22Rv1 (cell line): ENCODE results near the gene TGFB1.

Experiments
- H3K27ac ChIP-seq: fragments of 450-650 bp; 2 replicates; pipeline ENCODE4 v1.5.1; 2017
- ZFX ChIP-seq: fragments of 450-650 bp; IDR thresholded peaks from 2 replicates; pipeline ENCODE4 v1.6.1; 2017; ENCODE audit warnings: antibody characterized with exemption, borderline replicate concordance
- TF ChIP-seq, protein P1 (sequence below): fragments of 450-650 bp; IDR thresholded peaks from 2 replicates; pipeline ENCODE4 v1.5.1; 2017; ENCODE audit warnings: mild to moderate bottlenecking

TGFB1 gene

DNA sequence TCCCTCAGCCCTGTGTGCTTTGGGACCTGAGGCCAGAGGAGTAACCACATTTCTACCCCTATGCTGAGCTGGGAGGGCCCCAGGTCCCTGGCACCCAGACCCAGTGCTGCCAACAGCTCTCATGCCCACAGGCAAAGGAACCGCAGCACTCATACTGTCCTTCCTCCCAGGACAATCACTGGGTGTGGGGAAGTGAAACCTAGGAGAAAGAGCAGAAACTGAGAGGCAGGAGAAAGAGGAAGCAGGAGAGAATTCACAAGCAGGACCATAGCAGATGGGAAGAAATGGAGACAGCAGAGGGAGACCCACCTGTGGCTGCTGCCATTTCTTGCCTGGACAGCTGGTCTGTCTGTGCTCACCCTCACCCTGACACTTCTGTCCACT, 24.9 kb downstream of the TGFB1 start:
- TF ChIP-seq ZFX, result no peak
- TF ChIP-seq, protein P1, sequence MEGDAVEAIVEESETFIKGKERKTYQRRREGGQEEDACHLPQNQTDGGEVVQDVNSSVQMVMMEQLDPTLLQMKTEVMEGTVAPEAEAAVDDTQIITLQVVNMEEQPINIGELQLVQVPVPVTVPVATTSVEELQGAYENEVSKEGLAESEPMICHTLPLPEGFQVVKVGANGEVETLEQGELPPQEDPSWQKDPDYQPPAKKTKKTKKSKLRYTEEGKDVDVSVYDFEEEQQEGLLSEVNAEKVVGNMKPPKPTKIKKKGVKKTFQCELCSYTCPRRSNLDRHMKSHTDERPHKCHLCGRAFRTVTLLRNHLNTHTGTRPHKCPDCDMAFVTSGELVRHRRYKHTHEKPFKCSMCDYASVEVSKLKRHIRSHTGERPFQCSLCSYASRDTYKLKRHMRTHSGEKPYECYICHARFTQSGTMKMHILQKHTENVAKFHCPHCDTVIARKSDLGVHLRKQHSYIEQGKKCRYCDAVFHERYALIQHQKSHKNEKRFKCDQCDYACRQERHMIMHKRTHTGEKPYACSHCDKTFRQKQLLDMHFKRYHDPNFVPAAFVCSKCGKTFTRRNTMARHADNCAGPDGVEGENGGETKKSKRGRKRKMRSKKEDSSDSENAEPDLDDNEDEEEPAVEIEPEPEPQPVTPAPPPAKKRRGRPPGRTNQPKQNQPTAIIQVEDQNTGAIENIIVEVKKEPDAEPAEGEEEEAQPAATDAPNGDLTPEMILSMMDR, result no peak

DNA sequence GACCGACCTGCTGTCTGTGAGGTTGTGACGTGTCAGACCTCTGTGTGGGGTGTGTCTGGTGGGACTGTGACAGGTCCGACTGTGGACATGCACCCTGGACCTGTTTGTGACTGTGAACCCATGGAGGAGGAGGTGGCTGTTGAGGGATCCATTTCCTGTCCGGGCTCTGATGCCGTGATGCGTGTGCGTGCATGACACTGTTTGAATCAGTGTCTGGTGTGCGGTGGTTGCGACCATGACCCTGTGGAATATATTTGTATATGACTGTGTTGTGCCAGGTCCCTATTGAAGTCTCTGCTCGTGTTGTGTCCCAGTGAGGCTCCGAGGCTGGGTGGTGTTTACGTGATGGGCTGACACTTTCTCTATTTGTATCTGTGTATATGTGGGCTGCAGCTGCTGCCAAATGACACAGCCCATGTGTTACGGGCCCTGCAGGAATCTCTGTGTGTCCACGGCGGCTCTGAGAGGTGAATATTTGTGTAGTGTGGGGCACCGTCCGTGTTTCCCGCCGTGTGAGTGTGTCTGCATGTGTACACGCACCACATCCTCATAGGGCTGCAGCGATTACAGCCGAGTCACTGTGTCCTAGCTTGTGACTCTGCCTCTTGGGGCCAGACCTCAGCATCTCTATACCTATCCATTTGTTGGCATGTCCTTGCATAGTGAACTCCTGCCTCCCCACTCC, 25.4 kb downstream of the TGFB1 start:
- TF ChIP-seq, protein P1, result no peak
- TF ChIP-seq ZFX, result no peak
- peak overlapping the region; percentile 37; the same call in 1 of the 2 replicates for H3K27ac ChIP-seq

More for the DNA sequence above, 24.9 kb downstream of the TGFB1 start:
- peak overlapping the region; percentile 37; the same call in 1 of the 2 replicates for H3K27ac ChIP-seq

DNA sequence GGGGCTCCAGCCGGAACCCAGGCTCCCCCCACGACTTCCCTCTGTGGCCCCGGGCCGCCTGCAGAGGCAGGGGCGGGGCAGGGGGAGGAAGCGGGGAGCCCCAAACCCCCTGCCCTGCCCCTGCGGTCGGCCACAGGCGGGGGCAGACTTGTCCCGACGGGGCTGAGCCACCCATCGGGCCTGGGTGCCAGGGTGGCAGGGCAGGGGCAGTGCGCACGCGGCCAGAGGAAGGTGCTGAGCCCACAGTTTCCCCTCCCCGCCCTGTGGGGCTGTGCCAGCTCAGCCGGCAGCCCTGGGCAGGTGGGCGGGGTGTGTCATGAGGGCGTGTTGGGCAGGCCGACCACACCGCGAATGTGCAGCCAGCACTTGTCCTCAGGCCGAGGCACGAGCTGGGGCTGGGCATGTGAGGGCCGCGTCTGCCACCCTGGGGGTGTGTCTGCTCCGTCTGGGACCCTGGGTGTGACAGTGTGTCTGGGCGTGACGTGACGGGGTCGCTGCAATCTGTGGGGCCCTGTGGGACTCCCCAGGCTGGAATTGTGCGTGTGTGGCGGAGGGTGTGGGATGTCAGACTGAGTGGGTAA, 26.1 kb downstream of the TGFB1 start:
- TF ChIP-seq ZFX, result no peak
- TF ChIP-seq, protein P1, result no peak
- 0 out of 2 replicates have a peak overlapping the region, but pooled peaks have one; percentile 37 for H3K27ac ChIP-seq

DNA sequence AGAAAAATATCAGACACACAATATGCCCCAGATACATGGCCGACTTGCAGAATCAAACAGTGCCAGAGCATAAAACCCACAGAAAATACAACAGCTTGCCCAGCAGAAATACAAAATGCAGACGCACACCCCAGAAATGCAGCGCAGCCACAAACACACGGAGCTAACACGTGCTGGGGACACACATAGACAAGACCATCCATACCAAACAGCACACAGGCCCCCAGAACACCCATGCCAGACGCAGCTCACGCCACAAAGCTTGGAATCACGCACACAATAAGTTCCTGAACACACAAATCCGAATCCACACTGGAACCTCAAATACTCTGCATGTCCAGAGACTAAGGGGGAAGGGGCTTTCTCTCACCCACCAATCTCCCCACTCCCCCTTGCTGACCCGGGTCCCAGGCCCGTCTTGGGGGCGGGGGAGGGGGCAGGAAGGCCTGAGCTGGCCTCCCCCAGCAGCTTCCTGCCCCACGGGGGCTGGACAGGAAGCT, 26.6 kb downstream of the TGFB1 start:
- TF ChIP-seq, protein P1, result no peak
- no peak for TF ChIP-seq ZFX
- H3K27ac ChIP-seq, result 0 out of 2 replicates have a peak overlapping the region, but pooled peaks have one; percentile 37

DNA sequence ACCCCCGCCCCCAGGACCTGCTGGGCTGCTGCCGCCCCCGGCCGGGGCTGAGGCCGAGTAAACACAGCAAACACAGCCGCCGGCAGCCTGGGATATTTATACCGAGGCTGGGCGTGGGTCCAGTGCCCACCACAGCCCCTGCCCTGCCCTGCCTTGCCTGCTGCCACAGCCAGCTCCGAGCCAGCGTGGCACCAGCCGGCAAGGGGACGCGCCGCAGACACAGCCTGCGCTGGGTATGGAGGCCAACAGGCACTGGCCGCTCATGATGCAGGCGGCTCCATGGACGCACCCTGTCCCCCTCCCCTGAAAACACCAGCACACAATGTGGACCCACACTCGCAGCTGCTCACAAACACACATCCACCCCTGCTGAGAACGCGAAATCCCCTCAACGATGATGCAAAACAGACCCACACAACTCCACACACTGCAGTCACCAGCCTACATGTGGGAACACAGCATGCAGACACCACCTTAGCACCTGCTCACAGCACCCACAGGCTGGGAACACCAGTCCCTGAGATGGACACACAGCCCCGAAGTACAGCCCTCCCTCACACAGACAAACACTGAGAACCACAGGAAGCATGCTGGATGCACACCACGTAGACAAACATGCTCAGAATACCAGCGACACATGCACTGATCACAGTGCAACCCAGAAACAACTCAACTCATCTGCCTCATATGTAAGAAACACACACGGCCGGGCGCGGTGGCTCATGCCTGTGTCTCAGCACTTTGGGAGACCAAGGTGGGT, 27.6 kb downstream of the TGFB1 start:
- TF ChIP-seq, protein P1, result no peak
- no peak for TF ChIP-seq ZFX
- H3K27ac ChIP-seq, result no peak overlapping the region

DNA sequence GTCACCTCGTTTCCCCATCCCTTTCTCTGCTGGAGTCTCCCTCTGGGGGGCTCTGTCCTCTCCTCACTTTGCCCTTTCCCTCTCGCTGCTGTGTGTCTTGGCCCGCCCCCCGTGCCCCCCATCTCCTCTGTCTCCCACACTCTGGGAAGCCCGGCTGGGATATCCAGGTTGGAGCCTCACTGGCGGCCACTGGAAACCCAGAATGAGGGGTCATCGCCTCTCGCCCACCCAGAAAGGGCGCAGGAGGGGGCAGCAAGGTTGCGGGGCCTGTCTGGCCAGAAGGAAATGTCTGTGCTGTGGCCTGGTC, 28.1 kb downstream of the TGFB1 start:
- TF ChIP-seq, protein P1, result no peak
- TF ChIP-seq ZFX, result no peak
- H3K27ac ChIP-seq, result no peak overlapping the region
